CD1c-positive myeloid dendritic cell (primary cell): ENCODE results near the gene CCDC3.
"Not testable (repeated sequence)": the region's sequence is repeated elsewhere in the genome, so short reads cannot be mapped to it uniquely, and the experiment has no call there.

Experiments
- DNase-seq: peaks from one replicate; pipeline ENCODE4 v3.0.0-alpha.2; 2016; ENCODE audit errors: extremely low spot score

CCDC3 gene

DNA sequence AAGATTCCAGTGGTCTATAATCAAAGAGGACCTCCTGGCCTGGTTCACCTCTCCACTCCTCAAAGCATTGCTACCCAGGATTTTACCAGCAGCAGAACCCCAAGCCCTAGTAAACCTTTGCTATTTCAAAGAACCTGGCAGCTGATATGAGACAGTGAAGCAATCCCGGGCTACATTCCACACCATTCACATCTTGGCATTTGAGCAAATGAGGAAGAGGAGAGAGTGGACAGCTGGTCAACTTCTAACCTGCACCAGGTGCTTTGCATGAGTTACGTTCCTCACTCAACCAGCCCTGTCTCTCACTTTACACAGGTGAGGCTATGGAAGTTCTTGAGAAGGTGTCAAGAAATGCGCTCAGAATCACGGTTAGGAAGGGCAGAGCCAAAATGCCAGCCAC, 1.1 kb downstream of the CCDC3 start:
- no peak for DNase-seq

DNA sequence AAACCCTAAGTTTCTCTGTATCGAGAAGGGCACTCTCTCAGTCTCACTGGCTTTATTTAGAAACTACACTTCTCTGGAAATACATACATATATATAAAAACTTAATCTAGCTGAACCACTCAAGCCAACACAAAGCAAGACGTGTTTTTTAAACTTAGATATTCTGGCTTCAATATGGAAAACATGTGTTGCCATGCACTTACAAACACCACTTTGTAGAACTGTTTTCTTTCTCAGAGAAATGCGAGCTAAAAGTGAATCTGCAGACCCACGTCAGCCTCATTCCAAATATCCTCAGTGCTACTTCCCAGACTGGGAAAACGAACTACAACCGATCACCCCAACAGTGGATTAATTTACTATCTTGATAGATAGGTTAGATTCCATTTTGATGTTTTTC, 1.7 kb downstream of the CCDC3 start:
- DNase-seq, result no peak

DNA sequence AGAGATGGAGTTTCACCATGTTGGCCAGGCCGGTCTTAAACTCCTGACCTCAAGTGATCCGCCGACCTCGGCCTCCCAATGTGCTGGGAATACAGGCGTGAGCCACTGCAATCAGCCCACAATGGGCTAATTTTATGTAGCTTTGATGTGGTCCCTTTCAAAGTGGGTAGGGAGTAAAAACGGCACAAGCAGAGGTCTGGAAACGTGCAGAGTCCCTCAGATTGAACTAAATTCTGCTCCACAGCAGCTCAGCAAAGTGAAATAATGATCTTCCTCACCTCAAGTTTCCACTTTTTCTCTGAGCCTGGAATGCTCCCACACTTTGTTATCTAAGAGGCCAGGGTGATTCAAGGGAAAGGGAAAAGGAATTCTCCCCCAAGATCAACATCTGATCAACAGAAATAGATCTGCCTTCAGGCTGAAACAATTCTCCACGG, 6.1 kb downstream of the CCDC3 start:
- no peak for DNase-seq

DNA sequence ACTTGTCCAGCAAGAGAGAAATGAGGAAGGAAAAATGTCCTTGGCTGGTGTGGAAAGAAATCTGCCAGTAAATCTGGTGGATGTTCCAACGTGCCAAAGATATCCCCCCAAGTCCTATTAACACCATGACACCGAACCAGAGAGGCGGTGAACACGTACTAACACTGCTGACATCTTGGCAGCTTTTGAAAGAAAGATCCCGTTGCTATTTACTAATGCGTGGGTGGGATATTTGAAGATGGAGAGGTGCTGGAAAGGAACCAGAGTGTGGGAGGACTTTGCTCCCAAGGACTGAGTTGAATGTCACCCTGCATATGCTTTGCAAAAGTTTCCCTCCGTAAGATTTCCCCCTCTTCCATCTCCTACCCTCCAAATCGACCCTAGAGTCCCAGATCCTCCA, 7.9 kb downstream of the CCDC3 start:
- no peak for DNase-seq

DNA sequence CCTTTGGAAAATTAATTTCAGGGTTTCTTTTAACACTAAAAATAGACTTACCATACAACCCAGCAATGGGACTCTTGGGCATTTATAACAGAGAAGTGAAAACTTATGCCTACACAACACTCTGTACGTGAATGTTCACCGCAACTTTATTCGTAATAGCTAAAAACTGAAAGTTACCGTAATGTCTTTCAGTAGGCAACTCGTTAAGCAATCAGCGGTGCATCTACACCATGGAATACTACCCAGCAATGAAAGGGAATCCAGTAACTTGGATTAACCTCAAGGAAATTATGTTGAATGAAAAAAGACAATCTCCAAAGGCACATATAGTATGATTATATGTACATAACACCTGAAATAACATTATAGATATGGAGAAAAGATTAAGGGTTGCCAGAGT, 16.2 kb downstream of the CCDC3 start:
- DNase-seq, result no peak

DNA sequence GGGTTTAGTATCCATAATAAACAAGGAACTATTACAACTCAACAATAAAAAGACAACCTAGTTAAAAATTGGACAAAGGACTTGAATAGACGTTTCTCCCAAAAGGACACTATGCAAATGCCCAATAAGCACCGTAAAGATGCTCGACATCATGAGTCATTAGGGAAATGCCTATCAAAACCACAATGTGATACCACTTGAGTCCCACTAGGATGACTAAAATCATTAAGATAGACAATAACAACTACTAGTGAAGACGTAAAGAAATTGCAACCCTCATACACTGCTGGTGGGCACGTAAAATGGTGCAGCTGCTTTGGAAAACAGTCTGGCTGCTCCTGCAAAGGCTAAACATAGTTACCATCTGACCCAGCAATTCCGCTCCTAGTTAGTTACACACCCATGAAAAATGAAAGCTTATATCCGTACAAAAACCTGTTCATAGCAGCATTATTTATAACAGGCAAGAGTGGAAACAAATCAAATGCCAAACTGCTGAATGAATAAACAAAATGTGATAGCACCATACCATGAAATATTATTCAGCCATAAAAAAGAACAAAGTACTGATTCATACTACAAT, 17.3 kb downstream of the CCDC3 start:
- no peak for DNase-seq

DNA sequence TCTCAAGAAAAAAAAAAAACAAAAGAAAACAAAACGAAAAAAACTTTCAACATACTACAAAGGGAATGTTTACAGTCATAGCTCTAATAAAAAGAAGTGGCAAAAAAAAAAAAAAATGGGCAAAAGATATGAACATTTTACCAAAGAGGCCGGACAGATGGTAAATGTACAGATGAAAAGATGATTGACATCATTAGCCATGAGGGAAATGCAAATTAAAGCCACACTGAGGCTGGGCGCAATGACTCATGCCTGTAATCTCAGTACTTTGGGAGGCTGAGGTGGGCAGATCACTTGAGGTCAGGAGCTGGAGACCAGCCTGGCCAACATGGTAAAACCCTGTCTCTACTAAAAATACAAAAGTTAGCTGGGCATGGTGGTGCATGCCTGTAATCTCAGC, 17.9 kb downstream of the CCDC3 start:
- DNase-seq, result not testable (repeated sequence)

DNA sequence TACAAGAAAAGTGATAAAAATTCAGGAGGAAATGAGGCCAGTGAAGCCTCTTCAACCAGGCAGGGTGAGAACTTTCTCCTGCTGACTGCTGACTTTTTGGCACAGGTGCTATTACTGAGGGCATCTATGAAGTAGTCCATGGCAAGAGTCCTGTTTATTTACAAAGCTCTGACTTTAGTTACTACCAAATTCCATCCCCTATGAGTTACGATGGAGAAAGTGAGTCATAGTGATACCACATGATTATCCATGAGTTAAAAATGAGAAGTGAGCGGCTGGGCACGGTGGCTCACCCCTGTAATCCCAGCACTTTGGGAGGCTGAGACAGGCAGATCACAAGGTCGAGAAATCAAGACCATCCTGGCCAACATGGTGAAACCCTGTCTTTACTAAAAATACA, 19.9 kb downstream of the CCDC3 start:
- DNase-seq, result no peak

DNA sequence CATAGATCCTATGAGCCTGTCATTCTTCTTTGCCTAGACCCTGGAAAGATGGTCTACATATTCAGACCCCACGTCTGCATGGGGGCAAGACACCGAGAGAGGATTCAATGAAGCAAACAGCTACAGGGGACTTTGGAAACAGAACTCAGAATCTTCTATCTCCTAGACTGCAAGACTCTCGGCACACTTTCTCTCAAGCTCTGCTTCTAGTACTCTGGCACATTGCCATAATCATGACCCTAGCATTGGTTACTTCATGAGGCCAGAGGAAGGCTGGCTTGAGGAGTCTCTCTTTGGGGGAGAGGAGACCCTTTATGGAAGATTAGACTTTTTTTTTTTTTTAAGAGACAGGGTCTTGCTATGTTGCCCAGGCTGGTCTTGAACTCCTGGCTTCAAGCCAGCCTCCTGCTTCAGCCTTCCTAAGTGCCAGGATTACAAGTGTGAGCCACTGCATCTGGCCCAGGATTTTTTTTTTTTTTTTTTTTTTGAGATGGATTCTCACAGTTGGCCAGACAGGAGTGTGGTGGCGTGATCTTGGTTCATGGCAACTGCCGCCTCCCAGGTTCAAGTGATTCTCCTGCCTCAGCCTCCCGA, 20.7 kb downstream of the CCDC3 start:
- DNase-seq, result no peak

DNA sequence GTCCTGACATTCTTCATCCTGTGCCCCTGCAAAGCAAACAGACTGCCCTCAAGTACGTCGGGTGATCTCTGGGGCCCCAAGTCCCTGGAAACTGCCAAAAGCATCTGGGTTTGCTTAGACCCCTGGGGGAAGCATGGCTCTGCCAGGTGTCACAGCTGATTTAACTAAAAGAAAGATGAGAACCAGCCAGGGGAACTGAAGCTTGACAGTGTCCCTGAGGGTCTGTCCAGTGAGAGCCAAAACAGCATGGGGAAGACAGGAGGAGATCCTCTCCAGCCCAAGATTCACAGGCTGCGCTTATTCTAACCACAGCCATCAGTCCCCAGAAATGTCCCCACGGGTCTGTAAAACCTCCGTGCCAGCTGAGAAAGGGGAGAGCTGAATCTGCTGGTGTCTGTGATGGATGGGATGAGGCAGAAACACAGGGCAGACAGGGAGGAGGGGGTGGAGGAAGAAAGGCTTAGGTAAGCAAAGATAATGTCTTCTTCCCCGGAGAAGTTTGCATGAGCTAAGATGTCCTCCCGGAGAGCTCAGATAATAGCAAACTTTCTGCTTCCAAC, 21.3 kb downstream of the CCDC3 start:
- no peak for DNase-seq

DNA sequence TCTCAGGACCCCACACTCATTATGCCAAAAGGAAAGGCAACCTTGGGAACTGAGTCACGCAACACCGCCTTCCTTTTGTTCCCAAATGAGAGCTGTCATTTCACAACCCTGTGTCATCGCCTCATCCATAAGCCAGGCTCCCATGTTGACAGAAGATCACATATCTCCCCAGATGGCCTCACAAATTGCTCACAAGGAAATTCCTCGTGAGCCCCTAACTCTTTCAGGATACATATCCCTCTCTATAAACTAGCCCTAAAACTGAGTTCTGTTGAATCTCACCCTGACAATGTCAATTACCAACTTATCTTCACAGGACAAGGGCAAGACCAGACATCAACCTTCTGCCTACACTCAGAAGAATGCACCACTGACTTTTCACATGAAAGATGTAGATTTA, 22.6 kb downstream of the CCDC3 start:
- DNase-seq, result no peak

DNA sequence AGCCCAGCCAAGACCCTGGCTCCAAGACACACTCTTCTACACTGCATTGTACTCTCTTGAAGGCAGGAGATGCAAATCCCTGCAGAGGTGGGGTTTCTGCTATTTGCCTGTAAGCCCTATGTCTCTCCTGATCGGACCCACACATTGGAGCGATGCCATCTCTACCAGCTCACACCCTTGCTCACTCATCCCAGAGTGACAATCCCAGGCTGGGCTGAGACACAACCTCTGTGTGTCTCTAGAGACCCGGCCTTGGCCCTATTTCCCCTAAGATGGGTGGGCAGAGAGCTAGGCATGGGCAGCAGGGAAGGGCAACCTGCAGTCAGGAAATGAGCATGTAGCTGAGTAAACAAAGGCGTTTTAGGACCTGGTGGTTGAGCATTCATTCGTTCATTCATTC, 25.6 kb downstream of the CCDC3 start:
- no peak for DNase-seq

DNA sequence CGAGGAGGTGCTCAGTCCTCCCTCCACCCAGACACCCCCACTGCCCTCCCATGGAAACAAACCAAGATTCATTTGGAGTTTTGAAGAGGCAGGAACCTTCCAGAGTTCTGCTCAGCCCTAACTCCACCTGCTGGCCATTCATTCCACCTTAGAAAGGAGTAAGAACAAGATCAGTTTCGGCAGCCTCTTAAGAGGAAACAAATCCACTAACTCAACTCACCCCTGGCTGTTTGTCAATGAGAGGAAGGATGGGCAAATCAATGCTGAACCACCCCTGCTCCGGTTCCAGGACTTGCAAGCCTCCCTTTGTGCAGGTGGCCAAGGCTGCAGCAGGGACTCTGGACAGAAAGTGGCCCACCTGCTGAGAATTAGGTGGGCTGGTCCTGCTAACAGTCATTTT, 26.2 kb downstream of the CCDC3 start:
- no peak for DNase-seq

DNA sequence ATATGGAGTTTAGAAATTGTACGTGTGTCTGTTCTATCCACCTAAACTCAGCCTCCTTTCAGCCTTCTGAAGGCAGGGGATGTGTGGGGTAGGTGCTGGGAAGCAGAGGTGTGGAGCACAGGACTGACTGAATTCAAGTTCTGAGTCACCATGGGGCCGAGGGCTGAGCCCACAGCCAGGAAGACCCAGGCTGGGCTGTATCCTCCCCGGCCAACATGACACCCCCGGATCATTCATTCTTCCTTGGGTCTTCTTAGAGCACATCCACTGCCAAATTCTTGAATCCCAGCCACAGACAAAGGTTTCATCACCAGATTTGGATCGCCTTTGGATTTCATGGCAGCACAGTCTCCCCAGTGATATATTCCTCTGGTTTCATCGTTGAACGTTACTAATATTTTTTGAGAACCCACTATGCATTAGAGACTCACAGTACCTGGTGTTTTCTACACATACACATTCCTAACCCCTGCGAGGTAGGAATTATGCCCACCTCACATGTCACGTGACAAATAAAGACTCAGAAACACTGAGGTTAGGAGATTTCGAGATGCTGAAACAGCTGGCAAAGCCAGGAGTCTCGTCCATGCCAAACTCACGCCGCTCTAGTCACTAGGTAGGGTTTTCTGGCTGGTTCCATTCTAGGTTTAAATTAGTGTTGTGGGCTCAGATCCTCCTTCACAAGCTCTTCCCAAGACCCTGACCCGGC, 26.9 kb downstream of the CCDC3 start:
- no peak for DNase-seq

DNA sequence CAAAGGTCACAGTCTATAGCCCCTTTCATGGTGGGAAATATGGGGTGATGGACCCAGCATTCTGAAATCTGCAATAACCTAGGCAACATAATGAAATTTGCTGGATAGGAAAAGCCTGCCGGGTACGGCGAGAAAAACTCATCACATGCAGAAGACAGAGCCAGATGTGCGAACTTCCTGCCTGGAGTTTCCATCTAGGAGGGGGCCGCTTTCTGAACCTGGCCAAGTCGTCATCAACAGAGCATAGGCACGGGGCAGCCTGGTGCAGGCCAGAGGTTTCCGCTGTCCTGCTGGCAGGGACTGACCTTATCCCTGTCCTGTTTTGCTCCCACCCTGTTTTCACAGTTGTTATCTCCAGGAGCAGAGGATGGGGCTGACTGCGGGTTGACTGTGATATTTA, 27.4 kb downstream of the CCDC3 start:
- DNase-seq, result no peak

DNA sequence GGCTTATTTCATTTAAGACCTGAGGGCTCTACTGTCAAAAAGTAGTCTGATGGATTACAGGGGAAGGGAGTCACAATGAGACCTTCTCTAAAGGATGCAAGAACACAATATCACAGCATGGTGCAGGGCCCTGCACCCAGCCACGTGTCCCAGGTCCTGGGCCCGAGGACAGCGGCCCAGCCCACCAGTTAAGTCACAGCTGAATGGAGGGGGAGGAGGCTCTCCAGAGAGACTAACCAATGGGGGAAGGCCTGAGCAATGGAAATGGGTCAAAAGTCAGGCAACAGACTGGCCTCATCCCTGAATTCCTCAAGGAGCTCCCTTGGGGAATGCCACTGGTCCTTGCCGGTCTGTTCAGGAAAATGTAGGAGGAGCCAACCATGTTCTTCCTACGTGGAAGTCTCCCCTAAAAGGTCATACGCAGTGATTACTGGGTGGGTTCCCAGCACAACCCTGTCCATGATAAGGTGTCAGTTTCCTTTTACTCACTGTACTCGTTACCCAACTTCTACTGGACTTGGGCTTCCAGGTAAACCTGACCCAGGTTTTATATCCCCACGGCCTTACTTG, 28.3 kb downstream of the CCDC3 start:
- no peak for DNase-seq

DNA sequence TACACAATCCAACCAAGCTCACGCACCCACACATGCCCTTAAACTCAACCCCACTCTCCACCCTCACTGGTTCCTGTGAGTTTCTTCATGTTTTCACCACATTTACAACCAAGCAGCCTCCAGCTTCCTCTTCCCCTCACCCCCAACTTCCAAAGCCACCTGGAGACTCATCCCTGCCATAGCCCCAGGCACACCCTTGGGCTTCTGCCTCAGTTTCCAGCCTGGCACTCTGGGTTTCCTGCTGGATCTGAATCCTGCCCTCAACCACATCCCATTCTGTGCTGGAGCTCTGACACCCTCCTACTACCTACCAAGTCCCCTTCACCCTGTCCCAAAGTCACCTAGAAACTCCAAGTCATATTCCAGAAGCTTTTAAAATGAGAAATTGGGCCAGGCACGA, 29.4 kb downstream of the CCDC3 start:
- no peak for DNase-seq

DNA sequence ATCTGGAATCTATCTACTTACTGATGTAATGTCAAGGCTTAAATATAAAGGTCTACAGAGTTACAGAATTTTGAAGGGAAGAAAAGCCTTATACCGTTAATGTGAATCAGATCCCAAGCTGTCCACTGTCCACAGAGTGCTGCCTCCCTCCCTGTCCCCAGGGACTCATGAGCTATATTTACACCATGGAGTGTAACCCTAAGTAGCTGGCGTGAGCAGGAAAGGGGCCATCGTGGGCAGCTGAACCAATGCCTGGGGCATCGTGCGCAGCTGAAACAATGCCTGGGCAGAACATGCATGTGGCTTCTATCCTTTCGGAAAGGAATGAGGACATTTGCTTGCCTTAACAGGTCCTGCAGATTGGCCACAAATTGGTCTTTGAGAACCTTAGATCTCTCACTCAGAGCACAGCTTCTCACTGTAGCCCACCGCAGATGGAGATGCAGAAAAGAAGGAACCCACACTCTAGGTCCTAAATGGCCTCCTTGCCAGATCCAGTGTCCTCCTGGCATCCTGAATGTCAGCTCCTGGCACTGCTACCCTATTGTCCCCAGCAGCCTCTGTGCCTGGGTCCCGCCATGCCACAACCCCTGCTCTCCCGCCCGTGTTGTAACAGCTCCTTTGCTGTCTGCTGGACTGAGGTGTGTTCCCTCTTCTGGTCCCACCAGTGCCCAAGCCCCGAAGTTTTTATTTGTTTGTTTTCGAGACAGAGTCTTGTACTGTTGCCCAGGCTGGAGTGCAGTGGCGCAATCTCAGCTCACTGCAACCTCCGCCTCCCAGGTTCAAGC, 30.3 kb downstream of the CCDC3 start:
- no peak for DNase-seq

DNA sequence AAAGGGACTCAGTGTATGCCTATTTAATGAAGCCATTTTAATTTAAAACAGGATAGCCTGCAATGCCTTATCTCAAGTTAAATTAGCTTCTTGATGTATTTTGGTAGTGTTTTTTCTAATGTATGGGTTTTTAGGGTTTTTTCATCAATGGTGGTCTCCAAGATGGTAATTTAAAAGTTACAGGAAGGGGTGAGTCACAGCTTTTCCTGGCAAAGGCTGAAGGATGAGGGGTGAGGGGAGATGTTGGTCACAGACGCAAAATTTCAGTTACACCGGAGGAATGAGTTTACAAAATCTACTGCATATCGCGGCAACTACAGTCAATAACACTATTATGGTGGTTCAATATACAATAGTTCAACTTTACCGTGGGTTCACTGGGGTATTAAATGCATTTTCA, 31.6 kb downstream of the CCDC3 start:
- no peak for DNase-seq

DNA sequence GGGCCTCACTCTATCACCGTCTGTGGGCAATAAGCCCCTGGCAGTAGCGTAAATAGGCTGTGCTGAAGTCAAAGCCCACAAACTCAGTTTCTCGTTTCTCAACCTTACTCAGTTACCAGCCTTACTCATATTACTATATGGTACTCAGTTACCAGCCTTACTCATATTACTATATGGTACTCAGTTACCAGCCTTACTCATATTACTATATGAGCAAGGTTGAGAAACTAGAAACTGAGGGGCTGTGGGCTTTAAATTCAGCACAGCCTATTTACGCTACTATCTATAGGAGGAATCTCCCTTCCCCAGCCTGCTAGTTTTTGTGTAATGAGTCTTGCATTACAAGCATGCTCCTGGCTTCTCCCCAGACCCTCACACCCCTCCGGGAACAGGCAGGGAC, 35.4 kb downstream of the CCDC3 start:
- DNase-seq, result no peak

DNA sequence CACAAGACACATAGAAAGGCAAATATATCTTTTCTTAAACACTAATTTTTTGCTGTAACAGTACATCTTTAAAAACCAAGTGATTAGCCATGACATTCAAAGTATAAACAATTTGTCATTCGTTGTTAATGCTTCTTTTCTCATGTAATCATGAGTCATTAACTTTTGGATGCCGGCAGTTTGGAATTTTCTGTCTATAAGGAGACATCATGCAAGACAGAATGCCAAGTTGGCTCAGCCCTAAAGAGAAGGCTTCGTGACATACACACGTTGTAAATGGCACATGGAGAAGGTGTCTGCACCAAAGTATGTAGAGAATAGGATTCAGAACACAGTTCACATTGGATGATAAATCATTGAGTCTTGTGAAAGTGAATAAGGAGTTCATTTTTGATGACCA, 35.9 kb downstream of the CCDC3 start:
- DNase-seq, result no peak

DNA sequence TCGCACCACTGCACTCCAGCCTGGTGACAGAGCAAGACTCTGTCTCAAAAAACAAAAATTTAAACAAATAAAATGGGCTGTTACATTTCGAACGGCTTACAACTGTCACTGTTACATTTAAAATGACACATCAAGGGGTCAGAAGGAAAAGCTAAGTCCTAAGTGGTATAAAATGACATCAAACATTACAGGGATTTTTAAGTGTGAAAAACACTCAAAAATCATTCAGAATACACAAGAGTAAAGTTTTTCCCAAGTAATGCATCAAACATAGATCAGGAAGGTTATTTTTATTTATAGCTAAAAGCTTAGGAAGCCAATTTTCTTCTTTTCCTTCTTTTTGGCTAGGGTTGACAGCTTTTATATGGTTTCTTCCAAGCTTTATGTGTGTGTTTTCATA, 39.0 kb downstream of the CCDC3 start:
- no peak for DNase-seq
